IMR-90 (cell line): ENCODE measurements around the gene CTNNA1. TPM values are rescaled to one million over a fixed set of nuclear protein-coding genes. Genes with fewer than 3 reads are reported as not detected.

Experiments used
- ATAC-seq: fragments of 200-7000 bp; cut with Tn5 transposase; 2 replicates; pipeline ENCODE4 v1.9.1; 2020; ENCODE audit warnings: low read depth, mild to moderate bottlenecking, moderate library complexity
- BruUV-seq: library from RNA; stranded (reverse); fragments of 400-500 nt; replicated peaks from 2 replicates; lab custom pipeline; 2021; lab: Mats Ljungman, UMichigan
- CTCF ChIA-PET: fragments of 300-600 bp; formaldehyde crosslinking; extraction: SDS; loops from one replicate; lab custom pipeline; 2021; ENCODE audit warnings: antibody characterized with exemption; lab: Yijun Ruan, JAX
- POLR2A ChIA-PET: fragments of 300-600 bp; sonication (Branson Sonifier 250); formaldehyde crosslinking; loops from one replicate; lab custom pipeline; 2022; ENCODE audit warnings: antibody characterized with exemption; ENCODE audit not compliant: unreplicated experiment; lab: Charles Lee
- DNase-seq: peaks from one replicate; pipeline ENCODE4 v3.0.0; 2013
- H2AFZ ChIP-seq: replicated peaks from 2 replicates; pipeline ENCODE3; 2013; ENCODE audit warnings: low read length, mild to moderate bottlenecking; ENCODE audit not compliant: poor library complexity
- H2AK5ac ChIP-seq: 2 replicates; pipeline ENCODE4 v1.6.1; 2013; ENCODE audit warnings: low read depth, low read length, inconsistent platforms
- H2AK9ac ChIP-seq: replicated peaks from 2 replicates; pipeline ENCODE3; 2013; ENCODE audit warnings: mild to moderate bottlenecking, low read depth, low read length, moderate library complexity; ENCODE audit not compliant: poor library complexity
- H2BK120ac ChIP-seq: 2 replicates; pipeline ENCODE4 v1.6.1; 2013; ENCODE audit warnings: low read depth, low read length, inconsistent platforms
- H2BK15ac ChIP-seq: 3 replicates; pipeline ENCODE4 v1.6.1; 2013; ENCODE audit warnings: low read depth, low read length, inconsistent platforms
- H2BK20ac ChIP-seq: 2 replicates; pipeline ENCODE4 v1.6.1; 2013; ENCODE audit warnings: low read depth, mild to moderate bottlenecking, inconsistent platforms, low read length, moderate library complexity
- H2BK5ac ChIP-seq: 2 replicates; pipeline ENCODE4 v1.6.1; 2013; ENCODE audit warnings: mild to moderate bottlenecking, low read depth, low read length, inconsistent platforms; ENCODE audit not compliant: poor library complexity, severe bottlenecking
- H3K14ac ChIP-seq: replicated peaks from 2 replicates; pipeline ENCODE4 v1.6.1; 2013; ENCODE audit warnings: low read depth, low read length, inconsistent platforms
- H3K18ac ChIP-seq: 2 replicates; pipeline ENCODE4 v1.6.1; 2013; ENCODE audit warnings: low read depth, low read length, control low read depth
- H3K23ac ChIP-seq: 2 replicates; pipeline ENCODE4 v1.6.1; 2013; ENCODE audit warnings: low read depth, low read length, inconsistent platforms
- H3K27ac ChIP-seq: 2 replicates; pipeline ENCODE4 v1.5.1; 2013; ENCODE audit warnings: mild to moderate bottlenecking, control low read depth, low read length; ENCODE audit not compliant: insufficient read depth
- H3K27me3 ChIP-seq: 2 replicates; pipeline ENCODE4 v1.6.1; 2013; ENCODE audit warnings: low read length; ENCODE audit not compliant: control insufficient read depth, insufficient read depth
- H3K36me3 ChIP-seq: 2 replicates; pipeline ENCODE4 v1.6.1; 2013; ENCODE audit warnings: low read length, mixed read lengths; ENCODE audit not compliant: control insufficient read depth, insufficient read depth
- H3K4ac ChIP-seq: 2 replicates; pipeline ENCODE4 v1.6.1; 2013; ENCODE audit warnings: low read depth, low read length, inconsistent platforms
- H3K4me1 ChIP-seq: 2 replicates; pipeline ENCODE4 v1.6.1; 2013; ENCODE audit warnings: low read length, mixed read lengths; ENCODE audit not compliant: control insufficient read depth, insufficient read depth
- H3K4me2 ChIP-seq: 2 replicates; pipeline ENCODE4 v1.6.1; 2013; ENCODE audit warnings: low read depth, mild to moderate bottlenecking, control low read depth, low read length, moderate library complexity
- H3K4me3 ChIP-seq: 2 replicates; pipeline ENCODE4 v1.5.1; 2013; ENCODE audit warnings: low read depth, mild to moderate bottlenecking, control low read depth, low read length, moderate library complexity; ENCODE audit not compliant: insufficient read depth
- H3K56ac ChIP-seq: 2 replicates; pipeline ENCODE4 v1.6.1; 2013; ENCODE audit warnings: low read length, inconsistent platforms; ENCODE audit not compliant: insufficient read depth; ENCODE audit errors: extremely low read depth
- H3K79me1 ChIP-seq, 2 experiments: 2 replicates each; pipeline ENCODE4 v1.6.1; 2013; ENCODE audit warnings: low read length in 2 of 2, inconsistent platforms in 1 of 2, low read depth in 1 of 2
- H3K9ac ChIP-seq: 2 replicates; pipeline ENCODE4 v1.6.1; 2013; ENCODE audit warnings: low read depth, low read length, control low read depth
- H3K9me1 ChIP-seq: 2 replicates; pipeline ENCODE4 v1.6.1; 2013; ENCODE audit warnings: low read length, inconsistent platforms; ENCODE audit not compliant: insufficient read depth
- H3K9me3 ChIP-seq: 2 replicates; pipeline ENCODE4 v1.6.1; 2013; ENCODE audit warnings: low read length; ENCODE audit not compliant: control insufficient read depth, insufficient read depth
- H4K20me1 ChIP-seq: 2 replicates; pipeline ENCODE4 v1.6.1; 2013; ENCODE audit warnings: low read length, inconsistent platforms; ENCODE audit not compliant: insufficient read depth
- H4K5ac ChIP-seq: 2 replicates; pipeline ENCODE4 v1.6.1; 2013; ENCODE audit warnings: mild to moderate bottlenecking, low read depth, low read length, control low read depth
- H4K8ac ChIP-seq, 2 experiments: 2 replicates each; pipeline ENCODE4 v1.6.1; 2013; ENCODE audit warnings: low read depth in 2 of 2, low read length in 2 of 2, control low read depth in 1 of 2, inconsistent platforms in 1 of 2
- H4K91ac ChIP-seq: 2 replicates; pipeline ENCODE4 v1.6.1; 2013; ENCODE audit warnings: low read depth, low read length, inconsistent platforms; ENCODE audit not compliant: insufficient read depth
- BHLHE40 ChIP-seq: fragments of 150-350 bp; IDR thresholded peaks from 2 replicates; pipeline ENCODE4 v1.6.1; 2016; ENCODE audit warnings: mild to moderate bottlenecking, low read depth, low read length
- CEBPB ChIP-seq: IDR thresholded peaks from 2 replicates; pipeline ENCODE4 v1.6.1; 2012; ENCODE audit warnings: low read depth, low read length, improper control_type of control experiment
- CHD1 ChIP-seq: IDR thresholded peaks from 2 replicates; pipeline ENCODE4 v1.6.1; 2012; ENCODE audit warnings: low read depth, low read length, improper control_type of control experiment
- FOS ChIP-seq: fragments of 150-350 bp; IDR thresholded peaks from 2 replicates; pipeline ENCODE4 v1.6.1; 2016; ENCODE audit warnings: low read depth, low read length
- MAFK ChIP-seq: IDR thresholded peaks from 2 replicates; pipeline ENCODE4 v1.6.1; 2012; ENCODE audit warnings: low read depth, low read length, improper control_type of control experiment
- MAZ ChIP-seq: IDR thresholded peaks from 2 replicates; pipeline ENCODE4 v1.6.1; 2012; ENCODE audit warnings: low read depth, mild to moderate bottlenecking, low read length, improper control_type of control experiment, moderate library complexity, borderline replicate concordance
- MXI1 ChIP-seq: IDR thresholded peaks from 2 replicates; pipeline ENCODE4 v1.6.1; 2012; ENCODE audit warnings: low read depth, mild to moderate bottlenecking, low read length, moderate library complexity, borderline replicate concordance
- NFE2L2 ChIP-seq: fragments of 150-350 bp; IDR thresholded peaks from 2 replicates; pipeline ENCODE4 v1.6.1; 2016; ENCODE audit warnings: low read depth, mild to moderate bottlenecking, low read length
- POLR2A ChIP-seq: IDR thresholded peaks from 2 replicates; pipeline ENCODE4 v1.6.1; 2012; ENCODE audit warnings: mild to moderate bottlenecking, low read depth, low read length
- RAD21 ChIP-seq: IDR thresholded peaks from 2 replicates; pipeline ENCODE4 v1.6.1; 2012; ENCODE audit warnings: low read length, improper control_type of control experiment
- RCOR1 ChIP-seq: IDR thresholded peaks from 2 replicates; pipeline ENCODE4 v1.6.1; 2012; ENCODE audit warnings: mild to moderate bottlenecking, low read length, improper control_type of control experiment; ENCODE audit not compliant: insufficient replicate concordance
- RFX5 ChIP-seq: IDR thresholded peaks from 2 replicates; pipeline ENCODE4 v1.8.0; 2012; ENCODE audit warnings: low read depth, mild to moderate bottlenecking, low read length, moderate library complexity
- SMC3 ChIP-seq: fragments of 150-350 bp; IDR thresholded peaks from 2 replicates; pipeline ENCODE4 v1.6.1; 2016; ENCODE audit warnings: low read depth, mild to moderate bottlenecking, antibody characterized with exemption, low read length, moderate library complexity
- dilution Hi-C: fragments of 300-500 bp; cut with HindIII; formaldehyde crosslinking; loops from one replicate; pipeline ENCODE4 v1.14.3; 2018; ENCODE audit warnings: low sequenced_read_pairs; ENCODE audit not compliant: unreplicated experiment
- in situ Hi-C: fragments of 300-500 bp; cut with MboI; formaldehyde crosslinking; loops from 3 replicates; pipeline ENCODE4 v1.14.3; 2019; ENCODE audit warnings: low sequenced_read_pairs, inconsistent platforms, mixed read lengths
- intact Hi-C: fragments of 100-400 bp; cut with micrococcal nuclease; formaldehyde crosslinking; loops from 2 replicates; pipeline ENCODE4 v1.10.0; 2022
- polyA plus RNA-seq, 3 experiments: library from polyadenylated mRNA; depleted of rRNA; stranded (reverse); fragments of >200 nt; gene quantifications; 2 replicates each; pipeline ENCODE4 v1.2.3, GENCODE V29; 2012; ENCODE audit warnings: low replicate concordance in 1 of 3
- total RNA-seq: library from RNA; depleted of rRNA; stranded (reverse); fragments of >200 nt; gene quantifications from 2 replicates; pipeline ENCODE4 v1.2.3, GENCODE V29; 2012
- TF ChIP-seq, protein P1 (sequence below): fragments of 150-350 bp; IDR thresholded peaks from 2 replicates; pipeline ENCODE4 v1.6.1; 2017; ENCODE audit warnings: mild to moderate bottlenecking, antibody characterized with exemption, low read length, low read depth
- TF ChIP-seq, protein P2 (sequence below): fragments of 150-350 bp; IDR thresholded peaks from 2 replicates; pipeline ENCODE4 v1.6.1; 2016; ENCODE audit warnings: low read depth, mild to moderate bottlenecking, low read length, moderate library complexity, borderline replicate concordance
- TF ChIP-seq, protein P3 (sequence below): conservative IDR thresholded peaks from 2 replicates; pipeline ENCODE4 v1.5.1; 2012; ENCODE audit warnings: mild to moderate bottlenecking, low read depth, low read length, improper control_type of control experiment

CTNNA1 gene
- total and polyA plus RNA-seq, 2 of the 4 experiments (the other 2 are of a cell fraction), result 220 to 471 TPM

DNA sequence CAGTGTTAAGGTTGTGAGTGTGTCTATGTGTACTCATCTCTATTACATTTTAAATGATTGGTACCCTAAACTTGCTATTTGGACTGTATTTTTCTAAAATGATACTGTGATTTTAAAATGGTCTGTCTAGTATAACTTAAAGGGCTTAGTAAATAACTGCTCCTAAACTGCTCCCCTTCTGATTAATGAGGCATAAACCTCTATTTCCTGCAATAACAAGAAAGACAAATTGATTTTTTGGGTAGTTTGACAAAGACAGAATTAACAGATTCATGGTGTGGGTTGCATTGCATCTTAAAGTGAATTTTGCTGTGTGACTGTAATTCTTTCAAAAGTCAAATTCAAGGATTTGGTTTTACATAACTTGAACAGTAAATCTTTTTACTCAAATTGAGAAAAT lies 130.0 kb downstream of the CTNNA1 start:
- H2AK9ac ChIP-seq, result no peak overlapping the region
- DNase-seq (no peak), ATAC-seq (no peak)
- H3K4me1 ChIP-seq, result no peaks in the 10 kb centered on the region
- H4K91ac ChIP-seq, result no peak overlapping the region
- POLR2A ChIA-PET, result no interaction called here
- H4K20me1 ChIP-seq, result peaks cover 52% of the 10 kb centered on the region
- H2BK15ac ChIP-seq, result no peak overlapping the region
- no peak overlapping the region for H3K9ac ChIP-seq
- H2BK120ac ChIP-seq, result no peak overlapping the region
- no peaks in the 10 kb centered on the region for H3K27me3 ChIP-seq
- H3K79me1 ChIP-seq, result peaks cover 51 to 74% of the 10 kb centered on the region in 2 experiments
- H3K18ac ChIP-seq, result no peak overlapping the region
- no peak overlapping the region for H2BK5ac ChIP-seq
- no peak overlapping the region for H3K23ac ChIP-seq
- H3K4ac ChIP-seq, result no peak overlapping the region
- H3K27ac ChIP-seq, result no peak overlapping the region
- no peak overlapping the region for H4K8ac ChIP-seq
- H2AK5ac ChIP-seq, result no peak overlapping the region
- no peaks in the 10 kb centered on the region for H3K9me3 ChIP-seq
- no TSS peak for BruUV-seq
- TF ChIP-seq, protein P1, sequence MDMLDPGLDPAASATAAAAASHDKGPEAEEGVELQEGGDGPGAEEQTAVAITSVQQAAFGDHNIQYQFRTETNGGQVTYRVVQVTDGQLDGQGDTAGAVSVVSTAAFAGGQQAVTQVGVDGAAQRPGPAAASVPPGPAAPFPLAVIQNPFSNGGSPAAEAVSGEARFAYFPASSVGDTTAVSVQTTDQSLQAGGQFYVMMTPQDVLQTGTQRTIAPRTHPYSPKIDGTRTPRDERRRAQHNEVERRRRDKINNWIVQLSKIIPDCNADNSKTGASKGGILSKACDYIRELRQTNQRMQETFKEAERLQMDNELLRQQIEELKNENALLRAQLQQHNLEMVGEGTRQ, result no peak
- TF ChIP-seq MAFK (no peak), MAZ (no peak), BHLHE40 (no peak), RFX5 (no peak), RAD21 (no peak), CHD1 (no peak), NFE2L2 (no peak), FOS (no peak), CEBPB (no peak), RCOR1 (no peak), SMC3 (no peak), MXI1 (no peak), POLR2A (no peak)
- TF ChIP-seq, protein P2, sequence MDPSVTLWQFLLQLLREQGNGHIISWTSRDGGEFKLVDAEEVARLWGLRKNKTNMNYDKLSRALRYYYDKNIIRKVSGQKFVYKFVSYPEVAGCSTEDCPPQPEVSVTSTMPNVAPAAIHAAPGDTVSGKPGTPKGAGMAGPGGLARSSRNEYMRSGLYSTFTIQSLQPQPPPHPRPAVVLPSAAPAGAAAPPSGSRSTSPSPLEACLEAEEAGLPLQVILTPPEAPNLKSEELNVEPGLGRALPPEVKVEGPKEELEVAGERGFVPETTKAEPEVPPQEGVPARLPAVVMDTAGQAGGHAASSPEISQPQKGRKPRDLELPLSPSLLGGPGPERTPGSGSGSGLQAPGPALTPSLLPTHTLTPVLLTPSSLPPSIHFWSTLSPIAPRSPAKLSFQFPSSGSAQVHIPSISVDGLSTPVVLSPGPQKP, result no peak
- TF ChIP-seq, protein P3, sequence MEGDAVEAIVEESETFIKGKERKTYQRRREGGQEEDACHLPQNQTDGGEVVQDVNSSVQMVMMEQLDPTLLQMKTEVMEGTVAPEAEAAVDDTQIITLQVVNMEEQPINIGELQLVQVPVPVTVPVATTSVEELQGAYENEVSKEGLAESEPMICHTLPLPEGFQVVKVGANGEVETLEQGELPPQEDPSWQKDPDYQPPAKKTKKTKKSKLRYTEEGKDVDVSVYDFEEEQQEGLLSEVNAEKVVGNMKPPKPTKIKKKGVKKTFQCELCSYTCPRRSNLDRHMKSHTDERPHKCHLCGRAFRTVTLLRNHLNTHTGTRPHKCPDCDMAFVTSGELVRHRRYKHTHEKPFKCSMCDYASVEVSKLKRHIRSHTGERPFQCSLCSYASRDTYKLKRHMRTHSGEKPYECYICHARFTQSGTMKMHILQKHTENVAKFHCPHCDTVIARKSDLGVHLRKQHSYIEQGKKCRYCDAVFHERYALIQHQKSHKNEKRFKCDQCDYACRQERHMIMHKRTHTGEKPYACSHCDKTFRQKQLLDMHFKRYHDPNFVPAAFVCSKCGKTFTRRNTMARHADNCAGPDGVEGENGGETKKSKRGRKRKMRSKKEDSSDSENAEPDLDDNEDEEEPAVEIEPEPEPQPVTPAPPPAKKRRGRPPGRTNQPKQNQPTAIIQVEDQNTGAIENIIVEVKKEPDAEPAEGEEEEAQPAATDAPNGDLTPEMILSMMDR, result no peak
- peaks cover 7% of the 10 kb centered on the region for H3K36me3 ChIP-seq
- H3K9me1 ChIP-seq, result peaks cover 8% of the 10 kb centered on the region
- no peak overlapping the region for H4K5ac ChIP-seq
- CTCF ChIA-PET, result no interaction called here
- H3K4me3 ChIP-seq, result no peak overlapping the region
- dilution Hi-C loops, result no loop called here
- no peak overlapping the region for H3K4me2 ChIP-seq
- in situ Hi-C loops, result no loop called here
- no peak overlapping the region for H3K14ac ChIP-seq
- intact Hi-C loops, result no loop called here
- H3K56ac ChIP-seq, result no peak overlapping the region
- H2AFZ ChIP-seq, result no peak overlapping the region
- H2BK20ac ChIP-seq, result no peak overlapping the region
